Embryonic facial prominence (tissue), 1 donor: ENCODE measurements around the gene TRIOBP.
A peak's percentile ranks its signal among the peaks of the same experiment; 100 is the strongest.
"Not testable (repeated sequence)": the region's sequence is repeated elsewhere in the genome, so short reads cannot be mapped to it uniquely, and the experiment has no call there.

Experiments used
- DNase-seq: peaks from one replicate; pipeline ENCODE4 v3.0.0-alpha.2; 2016; ENCODE audit errors: extremely low spot score

TRIOBP gene

GRCh38 chr22:37696657-37697537 is at the start of gene TRIOBP:
Gene TRIOBP (plus strand): TSS chr22:37697048. CDS start chr22:37701366, 4,318 bp downstream.
- peak; percentile 85 for DNase-seq

- DNase-seq, result no peak
Observed at GRCh38 chr22:37647317-37647716, 49.5 kb upstream of the TRIOBP start.

GRCh38 chr22:37647928-37648327 is 48.9 kb upstream of the TRIOBP start:
- DNase-seq, result no peak

GRCh38 chr22:37650463-37651136 is 46.2 kb upstream of the TRIOBP start:
- DNase-seq, result no peak

GRCh38 chr22:37654563-37655251 is 42.1 kb upstream of the TRIOBP start:
- no peak for DNase-seq

GRCh38 chr22:37655252-37655563 is 41.6 kb upstream of the TRIOBP start:
- no peak for DNase-seq

- DNase-seq, result not testable (repeated sequence)
Observed at GRCh38 chr22:37656583-37656982, 40.3 kb upstream of the TRIOBP start.

- no peak for DNase-seq
Observed at GRCh38 chr22:37657590-37658132, 39.2 kb upstream of the TRIOBP start.

- peak; percentile 100 for DNase-seq
Observed at GRCh38 chr22:37658133-37659065, 38.4 kb upstream of the TRIOBP start, which contains the start of gene PDXP. Gene PDXP (plus strand): TSS chr22:37658723. CDS start chr22:37658783, 60 bp downstream.

- DNase-seq, result no peak
Observed at GRCh38 chr22:37659066-37659896, 37.6 kb upstream of the TRIOBP start.

- DNase-seq, result no peak
Observed at GRCh38 chr22:37659897-37660708, 36.7 kb upstream of the TRIOBP start.

- no peak for DNase-seq
Observed at GRCh38 chr22:37660709-37661045, 36.2 kb upstream of the TRIOBP start.

- DNase-seq, result peak; percentile 67
Observed at GRCh38 chr22:37661160-37661924, 35.5 kb upstream of the TRIOBP start.

GRCh38 chr22:37662039-37662438 is 34.8 kb upstream of the TRIOBP start:
- DNase-seq, result no peak

- DNase-seq, result no peak
Observed at GRCh38 chr22:37663521-37664140, 33.2 kb upstream of the TRIOBP start.

GRCh38 chr22:37664249-37665101 is 32.4 kb upstream of the TRIOBP start:
- no peak for DNase-seq

GRCh38 chr22:37665487-37665886 is 31.4 kb upstream of the TRIOBP start:
- no peak for DNase-seq
